Measurements from ENCODE around the gene IRS4.

IRS4 gene

DNA sequence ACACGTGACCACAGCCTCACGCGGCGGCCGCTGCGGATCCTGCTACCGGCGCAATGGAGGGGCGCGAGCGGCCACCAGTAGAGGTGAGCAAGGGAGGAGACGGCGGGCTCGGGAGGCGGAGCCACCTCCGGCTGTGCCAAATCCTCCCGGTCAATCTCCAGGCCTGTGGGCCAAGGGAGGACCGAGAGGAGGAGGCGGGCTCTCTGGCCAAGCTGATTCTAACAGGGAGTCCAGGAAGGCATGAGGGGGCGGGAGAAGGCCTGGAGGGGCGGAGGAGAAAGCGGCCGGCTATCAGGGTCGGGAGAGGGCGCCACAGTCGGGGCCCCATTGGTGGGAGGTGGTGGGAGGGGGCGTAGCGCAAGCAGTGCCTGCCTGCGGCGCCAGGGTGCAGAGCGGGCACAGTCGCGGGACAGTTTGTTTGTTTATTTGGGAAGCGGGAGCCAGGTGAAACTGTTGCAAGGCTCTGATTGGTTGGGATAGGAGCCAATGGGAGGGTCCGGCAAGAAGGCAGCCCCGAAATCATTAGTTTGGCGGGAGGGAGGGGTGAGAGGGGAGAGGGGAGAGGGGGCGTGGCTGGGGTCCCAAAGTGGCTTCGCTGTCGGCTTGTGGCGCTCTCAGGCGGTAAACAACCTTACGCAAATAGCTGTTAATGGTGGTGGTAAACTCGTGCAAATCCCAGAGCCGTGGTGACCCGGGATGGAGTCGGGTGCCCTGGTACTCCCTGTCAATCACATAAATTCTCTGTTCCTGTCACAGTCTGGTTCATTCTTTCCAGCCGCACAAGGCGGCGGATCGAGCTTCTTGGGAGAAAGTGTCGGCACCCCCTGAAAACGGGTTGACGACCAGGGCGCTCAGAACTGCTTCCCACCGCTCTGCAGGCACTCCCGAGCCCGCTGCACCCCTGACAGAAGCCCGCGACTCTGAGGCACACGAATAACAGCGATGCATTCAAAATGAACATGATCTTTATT, at the start of gene IRS4:
IRS4 (minus strand) TSS at position 55 of the 971 bp plus-strand sequence.
- DNase-seq, result no peak

DNA sequence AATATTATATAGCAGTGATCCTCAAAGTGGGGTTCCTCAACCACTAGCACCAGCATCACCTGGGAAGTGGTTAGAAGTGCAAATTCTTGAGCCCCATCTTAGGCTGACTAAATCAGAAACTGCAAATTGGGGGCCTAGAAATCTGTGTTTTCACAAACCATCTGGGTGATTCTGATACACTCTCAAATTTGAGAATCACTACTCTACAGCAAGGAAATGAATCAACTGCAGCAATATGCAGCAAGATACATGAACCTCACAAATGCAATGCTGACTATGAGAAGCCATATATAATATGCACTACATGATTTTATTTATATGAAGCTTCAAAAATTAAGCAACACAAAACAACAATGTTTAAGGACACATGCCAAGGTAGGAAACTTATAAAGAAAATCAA, 36.2 kb upstream of the IRS4 start:
- DNase-seq, result no peak

- no peak for DNase-seq
These were observed 27.2 kb upstream of the IRS4 start for GRCh38 chrX:108763559-108763958.

- no peak for DNase-seq
These were observed 4.0 kb upstream of the IRS4 start for GRCh38 chrX:108740299-108740774.

GRCh38 chrX:108737754-108738153, 1.4 kb upstream of the IRS4 start:
- DNase-seq, result no peak

- DNase-seq, result no peak
These were observed 469 bp downstream of the IRS4 start for GRCh38 chrX:108735679-108736508.

GRCh38 chrX:108735091-108735678, 1.2 kb downstream of the IRS4 start:
- DNase-seq, result no peak

DNA sequence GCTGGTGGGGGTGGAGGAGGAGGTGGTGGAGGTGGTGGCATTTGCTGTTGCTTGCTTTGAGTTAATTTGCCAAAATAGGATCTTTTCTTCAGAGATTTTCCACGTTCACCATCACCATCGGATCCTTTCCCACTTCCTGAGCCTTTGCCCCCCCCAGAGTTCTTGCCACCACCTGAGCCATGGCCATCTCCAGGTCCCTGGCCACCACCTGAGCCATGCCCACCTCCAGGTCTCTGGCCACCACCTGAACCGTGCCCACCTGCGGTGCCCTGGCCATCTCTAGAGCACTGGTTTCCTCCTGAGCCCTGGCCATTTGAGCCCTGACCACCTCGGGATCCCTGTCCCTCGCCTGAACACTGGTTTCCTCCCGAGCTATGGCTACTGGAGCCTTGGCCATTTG, 1.9 kb downstream of the IRS4 start:
- no peak for DNase-seq

DNA sequence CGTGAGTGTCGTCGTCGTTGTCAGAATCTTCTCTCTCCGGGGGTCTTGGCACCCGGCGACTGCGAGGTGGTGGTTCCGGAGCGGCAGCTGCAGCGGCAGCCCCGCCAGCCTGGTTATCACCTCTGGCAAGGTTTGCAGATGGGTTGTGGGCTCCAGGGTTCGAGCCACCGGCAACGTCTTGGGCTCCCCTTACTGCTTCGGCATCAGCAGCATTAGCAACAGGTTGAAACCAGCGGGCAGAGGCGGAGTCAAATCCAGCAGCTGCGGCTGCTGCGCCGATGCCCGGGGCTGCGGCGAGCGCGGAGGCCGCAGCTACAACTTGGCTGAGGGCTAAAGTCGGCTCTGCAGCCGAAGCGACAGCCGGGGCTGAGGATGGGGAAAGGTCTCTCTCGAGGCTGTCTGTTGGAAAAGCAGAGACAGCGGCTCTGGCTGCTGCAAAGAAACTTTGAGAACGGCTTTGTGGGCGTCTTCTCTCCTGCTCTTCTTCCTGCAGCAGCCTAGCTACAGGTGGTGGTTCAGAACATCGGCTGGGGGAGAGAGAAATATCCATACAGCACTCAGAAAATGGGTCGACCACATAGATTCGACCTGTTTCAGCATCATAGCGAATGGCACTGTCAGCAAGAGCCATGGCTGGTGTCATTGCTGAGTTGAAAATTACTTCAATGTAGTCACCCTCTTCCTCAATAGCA, 3.6 kb downstream of the IRS4 start:
- DNase-seq, result no peak

- no peak for DNase-seq
These were observed 5.2 kb downstream of the IRS4 start for GRCh38 chrX:108731153-108731552.

GRCh38 chrX:108726748-108727147, 9.6 kb downstream of the IRS4 start:
- no peak for DNase-seq

- DNase-seq, result no peak
These were observed 13.8 kb downstream of the IRS4 start for GRCh38 chrX:108722561-108722960.

DNA sequence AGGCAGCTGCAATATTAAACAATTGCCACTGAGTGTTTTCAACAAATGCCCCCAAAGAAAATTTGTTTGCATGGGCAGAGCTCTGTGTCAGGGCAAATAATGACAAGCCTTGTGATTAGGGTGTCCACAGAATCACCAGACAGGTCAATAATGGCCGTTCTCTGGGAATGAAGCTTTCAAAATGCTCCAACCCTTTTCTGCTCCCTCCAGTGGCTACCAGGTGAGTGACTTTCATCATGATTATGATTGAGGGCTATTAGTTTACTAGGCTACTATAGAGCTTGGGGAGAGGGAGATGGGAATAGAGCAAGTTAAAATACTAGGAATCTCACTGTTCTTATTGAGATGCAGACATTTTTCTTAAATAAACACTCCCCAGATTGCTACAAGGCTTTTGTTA, 23.5 kb downstream of the IRS4 start:
- no peak for DNase-seq

DNA sequence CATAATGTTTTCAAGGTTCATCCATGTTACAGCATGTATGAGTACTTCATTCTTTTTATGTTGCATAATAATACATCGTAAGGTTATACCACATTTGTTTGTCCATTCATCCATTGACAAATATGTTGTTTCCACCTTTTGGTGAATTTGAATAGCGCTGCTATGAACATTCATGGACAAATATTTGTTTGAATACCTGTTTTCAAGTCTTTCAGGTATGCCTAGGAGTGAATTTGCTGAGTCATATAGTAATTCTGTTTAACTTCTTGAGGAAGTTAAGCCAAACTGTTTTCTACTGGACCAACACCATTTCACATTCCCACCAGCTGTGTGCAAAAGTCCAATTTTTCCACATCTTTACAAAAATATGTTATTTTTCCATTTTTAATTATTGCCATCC, 31.5 kb downstream of the IRS4 start:
- DNase-seq, result no peak

GRCh38 chrX:108702530-108702929, 33.8 kb downstream of the IRS4 start:
- DNase-seq, result no peak

DNA sequence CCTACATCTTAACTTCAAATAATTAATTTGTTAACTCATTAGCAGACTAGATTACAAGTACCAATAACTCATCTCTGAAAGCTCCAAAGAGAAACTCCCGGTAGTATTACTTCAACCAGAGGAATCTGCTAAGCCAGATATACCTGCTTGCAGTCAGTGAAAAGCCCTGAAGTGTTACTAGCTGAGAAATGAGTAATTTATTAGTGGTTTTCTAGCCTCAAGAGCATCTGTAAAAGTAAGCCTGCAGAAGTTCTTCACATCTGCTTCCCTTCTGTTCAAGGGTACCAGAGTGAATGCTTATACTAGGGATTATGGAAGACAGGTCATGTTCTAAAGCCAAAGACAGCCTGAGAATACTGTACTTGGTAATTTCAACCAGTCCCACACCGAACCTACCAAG, 34.7 kb downstream of the IRS4 start:
- DNase-seq, result no peak

DNA sequence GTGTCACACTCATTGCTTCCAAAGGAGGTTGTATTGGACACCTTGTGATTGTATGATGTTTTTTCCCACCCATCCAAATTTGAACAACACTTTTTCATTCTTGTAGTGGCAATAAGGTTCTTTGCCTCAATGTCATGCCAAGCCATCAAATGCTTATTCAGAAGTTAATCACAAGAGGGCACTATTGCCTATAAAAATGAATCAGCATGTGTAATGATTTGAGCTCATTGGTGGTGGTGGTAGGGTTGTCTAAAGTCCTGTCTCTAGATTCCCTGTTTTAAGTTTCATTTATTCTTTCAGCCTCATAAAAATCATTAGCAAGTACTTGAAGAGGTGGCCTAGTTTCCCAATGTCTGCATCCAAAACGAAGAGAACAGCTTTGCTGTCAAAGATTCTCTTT, 37.0 kb downstream of the IRS4 start:
- DNase-seq, result no peak

DNA sequence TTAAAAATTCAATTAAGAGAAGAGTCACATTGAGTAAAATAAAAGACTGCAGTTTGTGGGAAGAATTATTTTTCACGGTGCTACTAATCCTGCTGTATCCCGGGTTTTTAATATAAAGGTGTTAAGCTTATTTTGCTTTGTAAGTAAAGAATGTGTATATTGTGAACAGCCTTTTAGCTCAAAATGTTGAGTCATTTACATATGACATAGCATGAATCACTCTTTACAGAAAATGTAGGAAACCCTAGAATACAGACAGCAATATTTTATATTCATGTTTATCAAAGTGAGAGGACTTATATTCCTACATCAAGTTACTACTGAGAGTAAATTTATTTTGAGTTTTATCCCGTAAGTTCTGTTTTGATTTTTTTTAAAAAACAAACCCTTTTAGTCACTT, 39.7 kb downstream of the IRS4 start:
- no peak for DNase-seq
